Osteocyte (in vitro differentiated cells): ENCODE results near the gene EPHB1. TPM values are rescaled to one million over a fixed set of nuclear protein-coding genes. Genes with fewer than 3 reads are reported as not detected.

Experiments used
- DNase-seq: peaks from one replicate; pipeline ENCODE4 v3.0.0; 2021; ENCODE audit warnings: mixed read lengths; ENCODE audit not compliant: unreplicated experiment; ENCODE audit errors: extremely low spot score
- H3K27ac Mint-ChIP-seq: one replicate; pipeline ENCODE4 v1.8.0; 2021; ENCODE audit warnings: mild to moderate bottlenecking, mixed read lengths; ENCODE audit not compliant: unreplicated experiment
- H3K27me3 Mint-ChIP-seq: one replicate; pipeline ENCODE4 v1.8.0; 2021; ENCODE audit warnings: mixed read lengths; ENCODE audit not compliant: unreplicated experiment
- H3K36me3 Mint-ChIP-seq: one replicate; pipeline ENCODE4 v1.8.0; 2021; ENCODE audit warnings: mixed read lengths; ENCODE audit not compliant: unreplicated experiment
- H3K4me1 Mint-ChIP-seq: one replicate; pipeline ENCODE4 v1.8.0; 2021; ENCODE audit warnings: mixed read lengths; ENCODE audit not compliant: unreplicated experiment
- H3K4me3 Mint-ChIP-seq: one replicate; pipeline ENCODE4 v1.8.0; 2021; ENCODE audit warnings: mild to moderate bottlenecking, moderate library complexity, mixed read lengths; ENCODE audit not compliant: unreplicated experiment
- H3K9me3 Mint-ChIP-seq: one replicate; pipeline ENCODE4 v1.8.0; 2021; ENCODE audit warnings: mixed read lengths; ENCODE audit not compliant: unreplicated experiment
- CTCF ChIP-seq: fragments of 200-600 bp; sonication (generic); IDR thresholded peaks from 2 replicates; pipeline ENCODE4 v1.5.0; 2021; ENCODE audit warnings: antibody characterized with exemption, mild to moderate bottlenecking, moderate library complexity
- total RNA-seq: library from RNA; stranded (reverse); gene quantifications from 2 replicates; pipeline ENCODE4 v1.2.1, GENCODE V29; 2021

EPHB1 gene
- total RNA-seq, 1 donor from 2014 or later = 0.75 TPM

GRCh38 chr3:134871818-134872217 lies 76.8 kb downstream of the EPHB1 start:
- no peaks in the 10 kb centered on the region for H3K36me3 Mint-ChIP-seq
- no peaks in the 10 kb centered on the region for H3K4me1 Mint-ChIP-seq
- H3K27ac Mint-ChIP-seq = no peak overlapping the region
- H3K4me3 Mint-ChIP-seq = no peak overlapping the region
- DNase-seq = no peak
- no peak for TF ChIP-seq CTCF
- no peaks in the 10 kb centered on the region for H3K27me3 Mint-ChIP-seq
- H3K9me3 Mint-ChIP-seq = no peaks in the 10 kb centered on the region

- H3K9me3 Mint-ChIP-seq = no peaks in the 10 kb centered on the region
- H3K36me3 Mint-ChIP-seq = no peaks in the 10 kb centered on the region
- H3K27me3 Mint-ChIP-seq = no peaks in the 10 kb centered on the region
- H3K4me3 Mint-ChIP-seq = no peak overlapping the region
- no peak overlapping the region for H3K27ac Mint-ChIP-seq
- H3K4me1 Mint-ChIP-seq = no peaks in the 10 kb centered on the region
- no peak for DNase-seq
- no peak for TF ChIP-seq CTCF
Observed at GRCh38 chr3:134872440-134873388, 77.7 kb downstream of the EPHB1 start.

- Mint-ChIP-seq H3K9me3 (no peaks in the 10 kb centered on the region), H3K4me3 (no peak overlapping the region), H3K36me3 (no peaks in the 10 kb centered on the region), H3K27ac (no peak overlapping the region), H3K27me3 (no peaks in the 10 kb centered on the region), H3K4me1 (no peaks in the 10 kb centered on the region)
- DNase-seq = no peak
- TF ChIP-seq CTCF = no peak
Observed at GRCh38 chr3:134873789-134874188, 78.7 kb downstream of the EPHB1 start.

GRCh38 chr3:134874737-134875413 lies 79.8 kb downstream of the EPHB1 start:
- no peaks in the 10 kb centered on the region for H3K9me3 Mint-ChIP-seq
- no peak overlapping the region for H3K4me3 Mint-ChIP-seq
- no peak overlapping the region for H3K27ac Mint-ChIP-seq
- no peaks in the 10 kb centered on the region for H3K36me3 Mint-ChIP-seq
- TF ChIP-seq CTCF = no peak
- no peaks in the 10 kb centered on the region for H3K27me3 Mint-ChIP-seq
- DNase-seq = no peak
- H3K4me1 Mint-ChIP-seq = no peaks in the 10 kb centered on the region

- no peak overlapping the region for H3K4me3 Mint-ChIP-seq
- TF ChIP-seq CTCF = no peak
- H3K36me3 Mint-ChIP-seq = no peaks in the 10 kb centered on the region
- no peaks in the 10 kb centered on the region for H3K9me3 Mint-ChIP-seq
- H3K27ac Mint-ChIP-seq = no peak overlapping the region
- H3K27me3 Mint-ChIP-seq = no peaks in the 10 kb centered on the region
- no peaks in the 10 kb centered on the region for H3K4me1 Mint-ChIP-seq
- DNase-seq = no peak
Observed at GRCh38 chr3:134876836-134877235, 81.8 kb downstream of the EPHB1 start.
